NB4 (cell line): Measurements from ENCODE around the gene PKP1.

Experiments
- DNase-seq: peaks from one replicate; pipeline ENCODE4 v3.0.0; 2010; ENCODE audit warnings: low read depth
- H3K4me3 ChIP-seq: one replicate; pipeline ENCODE4 v1.5.1; 2011; ENCODE audit warnings: mild to moderate bottlenecking, low read depth, low read length, moderate library complexity
- MYC ChIP-seq: IDR thresholded peaks from 2 replicates; pipeline ENCODE4 v1.6.1; 2011; ENCODE audit warnings: low read depth, low read length
- POLR2A ChIP-seq: IDR thresholded peaks from 2 replicates; pipeline ENCODE4 v1.6.1; 2011; ENCODE audit warnings: mild to moderate bottlenecking; ENCODE audit not compliant: insufficient read length; ENCODE audit errors: extremely low read depth
- TF ChIP-seq, protein P1 (sequence below): IDR thresholded peaks from one replicate; pipeline ENCODE4 v1.5.1; 2012; ENCODE audit warnings: low read depth, low read length
- TF ChIP-seq, protein P2 (sequence below): IDR thresholded peaks from 2 replicates; pipeline ENCODE4 v1.6.1; 2011; ENCODE audit warnings: low read depth, low read length

The PKP1 gene

DNA sequence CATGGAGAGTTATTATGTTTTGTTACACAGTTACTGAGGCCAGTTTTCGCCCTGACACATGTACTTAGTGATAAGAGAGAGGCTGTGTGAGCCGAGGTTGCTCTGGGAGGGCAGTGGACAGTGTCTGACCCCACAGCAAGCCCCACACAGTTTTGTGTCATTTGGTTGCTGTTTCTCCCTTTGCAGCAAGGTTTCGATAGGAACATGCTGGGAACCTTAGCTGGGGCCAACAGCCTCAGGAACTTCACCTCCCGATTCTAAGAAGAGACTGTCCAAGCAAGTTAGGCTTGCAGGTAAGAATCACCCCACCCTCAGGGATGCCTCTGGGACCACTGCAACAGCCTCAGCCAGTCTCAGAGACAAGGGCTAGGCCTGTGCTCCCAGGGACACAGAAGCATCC, 45.3 kb downstream of the PKP1 start:
- TF ChIP-seq, protein P1, sequence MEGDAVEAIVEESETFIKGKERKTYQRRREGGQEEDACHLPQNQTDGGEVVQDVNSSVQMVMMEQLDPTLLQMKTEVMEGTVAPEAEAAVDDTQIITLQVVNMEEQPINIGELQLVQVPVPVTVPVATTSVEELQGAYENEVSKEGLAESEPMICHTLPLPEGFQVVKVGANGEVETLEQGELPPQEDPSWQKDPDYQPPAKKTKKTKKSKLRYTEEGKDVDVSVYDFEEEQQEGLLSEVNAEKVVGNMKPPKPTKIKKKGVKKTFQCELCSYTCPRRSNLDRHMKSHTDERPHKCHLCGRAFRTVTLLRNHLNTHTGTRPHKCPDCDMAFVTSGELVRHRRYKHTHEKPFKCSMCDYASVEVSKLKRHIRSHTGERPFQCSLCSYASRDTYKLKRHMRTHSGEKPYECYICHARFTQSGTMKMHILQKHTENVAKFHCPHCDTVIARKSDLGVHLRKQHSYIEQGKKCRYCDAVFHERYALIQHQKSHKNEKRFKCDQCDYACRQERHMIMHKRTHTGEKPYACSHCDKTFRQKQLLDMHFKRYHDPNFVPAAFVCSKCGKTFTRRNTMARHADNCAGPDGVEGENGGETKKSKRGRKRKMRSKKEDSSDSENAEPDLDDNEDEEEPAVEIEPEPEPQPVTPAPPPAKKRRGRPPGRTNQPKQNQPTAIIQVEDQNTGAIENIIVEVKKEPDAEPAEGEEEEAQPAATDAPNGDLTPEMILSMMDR: no peak
- no peak for TF ChIP-seq POLR2A
- TF ChIP-seq MYC: no peak
- TF ChIP-seq, protein P2, sequence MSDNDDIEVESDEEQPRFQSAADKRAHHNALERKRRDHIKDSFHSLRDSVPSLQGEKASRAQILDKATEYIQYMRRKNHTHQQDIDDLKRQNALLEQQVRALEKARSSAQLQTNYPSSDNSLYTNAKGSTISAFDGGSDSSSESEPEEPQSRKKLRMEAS: no peak
- DNase-seq: no peak
- no peak overlapping the region for H3K4me3 ChIP-seq

DNA sequence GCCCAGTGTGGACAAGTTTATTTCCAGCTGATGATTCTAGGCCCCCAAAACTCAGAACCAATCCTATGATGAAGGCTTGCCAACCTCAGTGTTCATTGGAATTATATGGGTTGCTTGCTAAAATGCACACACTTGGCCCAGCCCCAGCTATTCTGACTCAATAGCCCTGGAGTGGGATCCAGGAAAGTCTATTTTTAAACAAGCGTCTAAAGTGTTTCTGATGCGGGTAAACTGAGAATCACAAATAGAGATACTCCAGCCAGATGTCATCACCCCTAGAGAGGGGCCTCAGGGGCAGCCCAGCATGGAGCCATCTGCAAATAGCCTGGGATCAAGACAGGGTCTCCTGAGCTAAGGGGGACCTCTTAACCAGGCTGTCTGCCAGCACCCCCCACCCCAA, 46.0 kb downstream of the PKP1 start:
- no peak for DNase-seq
- TF ChIP-seq, protein P2: no peak
- TF ChIP-seq MYC: no peak
- TF ChIP-seq POLR2A: no peak
- TF ChIP-seq, protein P1: no peak
- H3K4me3 ChIP-seq: no peak overlapping the region

DNA sequence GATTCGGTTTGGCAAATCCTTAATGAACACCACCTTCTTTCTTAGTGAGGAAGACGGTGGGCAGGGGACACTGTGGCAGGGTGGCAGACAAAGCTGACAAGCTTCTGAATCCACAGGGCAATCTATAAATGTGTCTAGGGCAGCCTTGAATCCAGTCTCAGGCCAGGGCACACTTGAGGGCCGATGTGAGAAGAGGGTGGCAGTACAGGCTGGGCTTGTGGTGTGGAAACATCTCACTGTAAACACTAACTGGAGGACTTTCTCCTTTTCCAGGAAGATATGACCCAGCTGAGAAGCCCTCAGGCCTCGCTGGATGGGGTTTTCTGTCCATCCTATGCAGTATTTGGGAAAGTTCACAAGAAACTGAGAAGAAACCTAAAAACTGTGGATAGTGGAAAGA, 46.5 kb downstream of the PKP1 start:
- no peak overlapping the region for H3K4me3 ChIP-seq
- no peak for DNase-seq
- TF ChIP-seq POLR2A (no peak), MYC (no peak)
- TF ChIP-seq, protein P1: no peak
- TF ChIP-seq, protein P2: no peak

DNA sequence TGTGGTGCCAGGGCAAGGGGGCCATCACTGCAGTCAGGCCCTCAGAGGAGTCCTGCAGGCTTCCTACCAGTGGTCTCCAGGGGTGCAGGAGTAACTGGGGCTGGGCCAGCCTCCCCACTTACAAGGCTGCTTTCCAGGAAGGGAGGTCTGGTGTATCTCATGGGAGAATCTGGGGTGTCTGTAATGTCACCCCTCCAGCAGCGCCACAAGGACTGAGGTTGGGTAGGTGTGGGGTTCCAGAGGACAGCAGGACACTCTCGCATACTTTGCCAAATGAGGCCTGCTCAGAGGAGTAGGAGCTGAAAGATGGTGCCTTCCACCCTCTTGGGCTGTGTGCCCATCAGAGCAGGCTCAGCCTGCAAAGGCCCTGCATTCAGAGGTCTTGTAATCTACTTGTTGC, 47.2 kb downstream of the PKP1 start:
- H3K4me3 ChIP-seq: no peak overlapping the region
- TF ChIP-seq, protein P2: no peak
- no peak for TF ChIP-seq MYC
- no peak for TF ChIP-seq POLR2A
- TF ChIP-seq, protein P1: no peak
- no peak for DNase-seq

DNA sequence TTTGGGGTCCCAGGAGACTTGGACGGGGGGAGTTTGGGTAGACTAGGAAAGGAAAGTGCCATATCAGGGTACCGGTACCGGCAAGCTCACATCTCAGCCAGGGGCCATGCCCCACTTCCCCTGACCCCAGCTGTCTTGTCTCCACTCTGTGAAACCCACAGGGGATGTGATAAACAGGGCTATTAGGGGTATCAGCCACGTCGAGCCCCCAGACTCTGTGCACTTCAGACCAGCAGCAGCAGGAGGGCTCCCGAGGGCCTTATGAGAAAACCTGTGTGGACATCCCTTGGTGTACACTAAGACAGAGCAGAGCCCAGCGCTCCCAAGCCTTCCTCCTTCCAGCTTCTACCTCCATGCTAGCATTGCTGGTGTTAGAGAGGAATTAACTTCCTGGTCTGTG, 47.9 kb downstream of the PKP1 start:
- H3K4me3 ChIP-seq: no peak overlapping the region
- no peak for TF ChIP-seq MYC
- DNase-seq: no peak

DNA sequence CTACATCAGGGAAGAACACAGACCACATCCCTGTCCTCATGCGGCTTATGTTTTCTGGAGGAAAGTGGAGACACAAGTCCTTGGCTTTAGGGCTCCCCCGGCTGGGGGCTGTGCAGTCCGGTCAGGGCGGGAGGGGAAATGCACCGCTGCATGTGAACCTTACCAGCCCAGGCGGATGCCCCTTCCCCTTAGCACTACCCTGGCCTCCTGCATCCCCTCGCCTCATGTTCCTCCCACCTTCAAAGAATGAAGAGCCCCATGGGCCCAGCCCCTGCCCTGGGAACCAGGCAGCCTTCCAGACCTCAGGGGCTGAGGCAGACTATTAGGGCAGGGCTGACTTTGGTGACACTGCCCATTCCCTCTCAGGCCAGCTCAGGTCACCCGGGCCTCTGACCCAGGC, 48.7 kb downstream of the PKP1 start:
- H3K4me3 ChIP-seq: no peak overlapping the region
- TF ChIP-seq, protein P2: no peak
- TF ChIP-seq POLR2A: no peak
- no peak for TF ChIP-seq MYC
- TF ChIP-seq, protein P1: no peak
- no peak for DNase-seq
